ENCODE data around the gene GGN.

GGN gene

GRCh38 chr19:38386971-38387549 is 774 bp downstream of the GGN start:
- no peak for DNase-seq (ENCODE audit: insufficient read length, low spot score)
- FAIRE-seq = no peak
- TF ChIP-seq POLR2A (IDR thresholded peaks at IDR 0.05; ENCODE audit: low read depth, low read length) = no peak

- FAIRE-seq (no peak), DNase-seq (ENCODE audit: insufficient read length, low spot score) (no peak)
- TF ChIP-seq POLR2A (IDR thresholded peaks at IDR 0.05; ENCODE audit: low read depth, low read length) = no peak
These were observed 1.4 kb downstream of the GGN start for GRCh38 chr19:38386300-38386970.

- no peak for TF ChIP-seq POLR2A (IDR thresholded peaks at IDR 0.05; ENCODE audit: low read depth, low read length)
- FAIRE-seq (no peak), DNase-seq (ENCODE audit: insufficient read length, low spot score) (no peak)
These were observed 2.0 kb downstream of the GGN start for GRCh38 chr19:38385804-38386257.

GRCh38 chr19:38385057-38385803 is 2.6 kb downstream of the GGN start:
- no peak for TF ChIP-seq POLR2A (IDR thresholded peaks at IDR 0.05; ENCODE audit: low read depth, low read length)
- no peak for DNase-seq (ENCODE audit: insufficient read length, low spot score)
- no peak for FAIRE-seq

- TF ChIP-seq POLR2A (IDR thresholded peaks at IDR 0.05; ENCODE audit: low read depth, low read length) = no peak
- DNase-seq (ENCODE audit: insufficient read length, low spot score) (no peak), FAIRE-seq (no peak)
These were observed 3.4 kb downstream of the GGN start for GRCh38 chr19:38384209-38385027.

GRCh38 chr19:38383743-38384142 is 4.1 kb downstream of the GGN start:
- FAIRE-seq = no peak
- TF ChIP-seq POLR2A (IDR thresholded peaks at IDR 0.05; ENCODE audit: low read depth, low read length) = no peak
- DNase-seq (ENCODE audit: insufficient read length, low spot score) = no peak

- TF ChIP-seq POLR2A (IDR thresholded peaks at IDR 0.05; ENCODE audit: low read depth, low read length) = no peak
These were observed 4.7 kb downstream of the GGN start for GRCh38 chr19:38383184-38383583.

GRCh38 chr19:38381138-38381537 is 6.7 kb downstream of the GGN start:
- no peak for TF ChIP-seq POLR2A (IDR thresholded peaks at IDR 0.05; ENCODE audit: low read depth, low read length)
- FAIRE-seq = no peak

More at GRCh38 chr19:38383184-38383583, 4.7 kb downstream of the GGN start:
- FAIRE-seq (no peak), DNase-seq (ENCODE audit: insufficient read length, low spot score) (no peak)

GRCh38 chr19:38378866-38379265 is 9.0 kb downstream of the GGN start:
- FAIRE-seq = no peak
- no peak for DNase-seq (ENCODE audit: insufficient read length, low spot score)
- no peak for TF ChIP-seq POLR2A (IDR thresholded peaks at IDR 0.05; ENCODE audit: low read depth, low read length)

More at GRCh38 chr19:38381138-38381537, 6.7 kb downstream of the GGN start:
- DNase-seq (ENCODE audit: insufficient read length, low spot score) = no peak

- FAIRE-seq = no peak
- no peak for TF ChIP-seq POLR2A (IDR thresholded peaks at IDR 0.05; ENCODE audit: low read depth, low read length)
- no peak for DNase-seq (ENCODE audit: insufficient read length, low spot score)
These were observed 10.8 kb downstream of the GGN start for GRCh38 chr19:38377052-38377451.

- FAIRE-seq (no peak), DNase-seq (ENCODE audit: insufficient read length, low spot score) (no peak)
- TF ChIP-seq POLR2A (IDR thresholded peaks at IDR 0.05; ENCODE audit: low read depth, low read length) = no peak
These were observed 11.3 kb downstream of the GGN start for GRCh38 chr19:38376576-38376975.

- DNase-seq (ENCODE audit: insufficient read length, low spot score) (no peak), FAIRE-seq (no peak)
- no peak for TF ChIP-seq POLR2A (IDR thresholded peaks at IDR 0.05; ENCODE audit: low read depth, low read length)
These were observed 12.1 kb downstream of the GGN start for GRCh38 chr19:38375748-38376147.

- DNase-seq (ENCODE audit: insufficient read length, low spot score) = no peak
- TF ChIP-seq POLR2A (IDR thresholded peaks at IDR 0.05; ENCODE audit: low read depth, low read length) = no peak
- no peak for FAIRE-seq
These were observed 12.7 kb downstream of the GGN start for GRCh38 chr19:38375098-38375493.

All from H54 (cell line).